HG03095 (cell line): ENCODE data around the gene PCYOX1L.

Experiments used
- ATAC-seq: cut with Tn5 transposase; IDR thresholded peaks from one replicate; pipeline ENCODE4 v1.9.1; 2021; ENCODE audit warnings: moderate library complexity; ENCODE audit not compliant: unreplicated experiment

PCYOX1L gene, protein sequence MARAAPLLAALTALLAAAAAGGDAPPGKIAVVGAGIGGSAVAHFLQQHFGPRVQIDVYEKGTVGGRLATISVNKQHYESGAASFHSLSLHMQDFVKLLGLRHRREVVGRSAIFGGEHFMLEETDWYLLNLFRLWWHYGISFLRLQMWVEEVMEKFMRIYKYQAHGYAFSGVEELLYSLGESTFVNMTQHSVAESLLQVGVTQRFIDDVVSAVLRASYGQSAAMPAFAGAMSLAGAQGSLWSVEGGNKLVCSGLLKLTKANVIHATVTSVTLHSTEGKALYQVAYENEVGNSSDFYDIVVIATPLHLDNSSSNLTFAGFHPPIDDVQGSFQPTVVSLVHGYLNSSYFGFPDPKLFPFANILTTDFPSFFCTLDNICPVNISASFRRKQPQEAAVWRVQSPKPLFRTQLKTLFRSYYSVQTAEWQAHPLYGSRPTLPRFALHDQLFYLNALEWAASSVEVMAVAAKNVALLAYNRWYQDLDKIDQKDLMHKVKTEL

DNA sequence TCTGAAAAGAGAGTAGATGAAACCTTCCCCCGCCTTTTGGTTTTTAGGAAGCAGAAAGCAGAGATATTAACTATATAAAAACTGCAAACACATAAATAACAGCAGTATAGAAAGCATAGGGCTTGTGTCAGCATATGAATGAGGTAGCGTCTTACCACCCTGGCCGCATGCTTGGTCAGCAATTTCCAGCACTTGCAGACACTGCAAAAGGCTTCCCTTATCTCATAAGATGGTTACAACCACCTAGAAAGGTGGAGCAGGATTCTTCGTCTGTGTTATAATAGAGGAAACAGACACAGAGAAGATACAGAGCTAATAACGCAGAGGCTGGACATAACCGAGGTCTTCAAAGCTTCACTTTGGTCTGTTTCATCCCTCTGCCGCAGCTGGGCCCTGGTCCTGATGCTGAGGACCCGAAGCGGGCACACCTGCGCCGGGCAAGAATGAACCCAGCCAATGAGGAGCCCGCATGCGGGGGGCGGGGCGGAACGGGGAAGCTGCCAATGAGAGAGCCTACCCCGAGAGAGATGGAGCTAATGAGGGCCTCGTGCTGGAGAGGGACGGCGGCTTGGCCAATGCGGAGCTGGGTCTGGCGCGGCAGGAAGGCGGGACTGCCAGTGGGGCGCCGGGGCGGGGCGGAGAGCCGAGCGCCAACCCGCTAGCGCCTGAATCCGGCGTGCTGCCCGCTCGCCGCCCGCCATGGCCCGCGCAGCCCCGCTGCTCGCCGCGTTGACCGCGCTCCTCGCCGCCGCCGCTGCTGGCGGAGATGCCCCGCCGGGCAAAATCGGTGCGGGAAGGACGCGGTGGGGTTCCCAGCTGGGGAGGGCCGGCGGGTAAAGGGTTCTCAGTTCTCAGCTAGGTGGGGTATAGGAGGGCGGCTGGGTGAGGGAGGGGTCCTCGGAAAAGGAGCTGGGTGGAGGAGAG is at the start of gene PCYOX1L:
Gene PCYOX1L (plus strand): TSS at position 677 of the 924 bp plus-strand sequence. CDS start 23 bp downstream, at position 700.
- peak; percentile 99 for ATAC-seq

DNA sequence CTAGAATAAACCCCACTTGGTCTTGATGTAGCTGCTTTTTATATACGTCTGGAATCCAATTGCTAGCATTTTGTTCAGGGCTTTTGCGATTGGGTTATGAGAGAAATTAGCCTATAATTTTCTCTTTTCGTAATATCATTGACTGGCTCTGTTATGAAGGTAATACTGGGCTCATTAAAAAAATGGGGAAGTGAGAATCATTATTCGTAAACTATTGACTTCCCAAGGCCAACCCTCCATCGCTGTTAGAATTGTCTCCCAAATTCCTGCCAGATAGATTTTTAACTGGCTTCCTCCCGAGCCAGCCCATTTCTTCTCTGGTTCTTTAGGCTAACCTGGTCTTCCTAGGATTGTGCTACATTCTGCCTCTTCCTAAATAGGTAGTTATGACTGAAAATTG is 48.5 kb upstream of the PCYOX1L start:
- ATAC-seq = no peak

DNA sequence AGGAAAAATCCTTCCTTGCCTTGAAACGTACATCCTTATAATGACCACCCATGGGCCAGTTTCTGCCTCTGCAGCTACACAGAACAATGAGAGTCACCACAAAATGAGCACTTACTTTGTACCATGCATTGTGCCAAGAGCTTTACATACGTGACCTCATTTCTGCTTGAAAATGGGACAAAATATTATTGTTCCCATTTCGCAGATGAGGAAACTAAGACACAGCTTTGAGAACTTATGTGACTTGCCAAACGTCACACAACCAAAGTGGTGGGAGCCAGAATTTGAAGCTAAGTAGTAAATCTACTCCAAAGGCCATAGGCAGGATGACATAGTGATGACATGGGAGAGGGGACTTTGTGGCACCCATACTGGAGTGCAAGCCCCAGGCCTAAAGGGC is 47.4 kb upstream of the PCYOX1L start:
- no peak for ATAC-seq

DNA sequence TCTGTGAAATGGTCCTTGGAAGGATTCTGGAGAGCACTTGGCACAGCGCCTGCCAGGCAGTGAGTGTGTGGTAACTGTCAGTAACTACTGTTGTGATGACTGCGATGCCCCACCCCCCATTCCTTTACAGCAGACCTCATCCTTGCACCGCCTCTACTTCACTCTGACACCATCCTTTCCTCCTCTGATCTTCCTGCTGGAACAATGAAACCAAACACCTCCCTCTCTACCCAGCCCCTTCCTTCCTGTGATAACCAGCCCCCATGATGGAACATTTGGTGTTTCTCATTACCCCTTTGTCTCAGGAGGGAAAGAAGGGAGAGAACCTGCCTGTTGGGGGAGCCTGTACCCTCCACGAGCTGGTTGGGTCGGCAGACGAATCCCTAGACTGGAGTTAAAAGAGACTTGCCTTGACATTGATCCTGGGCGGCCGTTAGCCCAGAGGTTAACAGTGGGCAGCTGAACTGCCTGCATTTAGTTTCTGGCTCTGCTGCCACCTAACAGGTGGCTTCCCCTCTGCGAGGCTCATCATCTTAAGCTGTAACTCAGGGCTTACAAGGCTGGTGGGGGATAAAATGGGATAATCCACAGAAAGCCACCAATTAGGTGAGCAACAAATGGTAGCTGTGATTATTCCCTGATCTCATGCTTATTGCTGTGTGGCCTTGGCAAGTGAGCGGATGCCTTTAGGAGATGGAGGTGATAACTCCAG is 46.7 kb upstream of the PCYOX1L start:
- ATAC-seq = no peak

DNA sequence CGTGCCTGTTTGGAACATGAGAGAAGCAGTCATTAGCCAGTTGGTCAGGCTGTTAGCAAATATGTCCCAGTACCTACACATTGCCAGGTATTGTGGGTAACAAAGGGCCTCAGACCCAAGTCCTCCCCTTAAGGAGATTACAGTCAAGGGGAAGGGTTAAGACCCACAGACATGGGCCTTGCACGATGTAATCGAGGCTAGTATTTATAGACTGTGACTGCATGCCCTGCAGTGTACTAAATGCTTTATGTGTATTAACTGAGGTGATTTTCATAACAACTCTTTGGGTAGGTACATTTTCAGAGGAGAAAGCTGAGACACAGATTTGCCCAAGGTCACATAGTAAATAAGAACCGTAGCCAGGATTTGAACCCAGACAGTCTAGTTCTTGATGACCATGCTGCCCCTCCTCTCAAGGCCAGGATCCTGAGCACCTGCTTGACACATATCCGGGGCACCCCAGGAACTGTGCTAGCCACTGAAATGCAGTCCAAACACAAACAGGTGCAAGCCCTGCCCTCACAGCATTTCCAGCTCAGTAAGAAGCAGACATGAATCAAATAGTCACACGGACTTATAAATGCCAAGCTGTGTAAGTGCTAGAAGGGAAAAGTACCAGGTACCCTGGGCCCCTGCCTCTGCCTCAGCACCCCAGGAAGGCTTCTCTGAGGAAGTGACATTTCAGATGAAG is 44.5 kb upstream of the PCYOX1L start:
- no peak for ATAC-seq

DNA sequence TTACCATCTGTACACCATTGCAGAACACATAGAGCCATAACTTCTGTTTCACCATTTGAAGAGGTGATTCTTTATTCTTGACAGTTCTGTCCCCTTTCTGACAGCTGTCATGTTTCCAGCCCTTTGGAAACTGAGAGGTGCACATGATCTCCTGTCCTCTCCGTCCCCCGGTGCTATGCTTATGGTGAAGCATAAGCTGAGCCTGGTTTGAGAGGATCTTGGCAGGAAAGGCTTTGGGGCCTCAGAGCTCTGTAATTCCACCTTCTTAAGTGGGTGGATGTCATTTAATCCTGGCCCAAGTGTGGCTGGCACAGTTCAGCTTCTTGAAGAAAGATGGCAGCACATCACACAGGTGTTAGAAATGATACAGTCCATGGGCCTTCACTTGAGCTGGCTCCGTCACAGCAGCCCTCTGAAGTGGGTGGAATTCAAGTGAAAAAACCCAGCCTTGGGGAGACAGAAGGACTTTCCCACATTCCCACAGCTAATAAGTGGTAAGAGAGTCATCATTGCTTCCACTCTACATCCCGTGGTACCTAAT is 43.2 kb upstream of the PCYOX1L start:
- no peak for ATAC-seq

DNA sequence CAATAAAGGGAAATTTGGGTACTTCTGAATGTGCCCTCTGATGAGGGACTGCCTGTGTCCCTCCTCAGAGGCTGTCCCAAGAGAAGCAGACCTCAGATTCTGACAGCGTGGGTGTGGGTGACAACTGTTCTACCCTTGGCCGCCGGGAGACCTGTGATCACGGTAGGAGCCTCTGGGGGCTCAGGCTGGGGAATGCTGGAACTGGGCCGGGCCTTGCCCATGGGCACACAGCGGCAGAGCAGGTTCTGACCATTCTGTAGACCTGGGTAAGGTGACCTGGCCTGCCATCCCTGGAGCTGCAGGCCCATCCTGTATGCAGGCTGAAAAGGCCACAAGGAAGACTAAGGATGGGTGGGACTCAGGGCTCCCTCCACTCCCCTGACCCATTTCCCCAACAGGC is 42.1 kb upstream of the PCYOX1L start:
- no peak for ATAC-seq

DNA sequence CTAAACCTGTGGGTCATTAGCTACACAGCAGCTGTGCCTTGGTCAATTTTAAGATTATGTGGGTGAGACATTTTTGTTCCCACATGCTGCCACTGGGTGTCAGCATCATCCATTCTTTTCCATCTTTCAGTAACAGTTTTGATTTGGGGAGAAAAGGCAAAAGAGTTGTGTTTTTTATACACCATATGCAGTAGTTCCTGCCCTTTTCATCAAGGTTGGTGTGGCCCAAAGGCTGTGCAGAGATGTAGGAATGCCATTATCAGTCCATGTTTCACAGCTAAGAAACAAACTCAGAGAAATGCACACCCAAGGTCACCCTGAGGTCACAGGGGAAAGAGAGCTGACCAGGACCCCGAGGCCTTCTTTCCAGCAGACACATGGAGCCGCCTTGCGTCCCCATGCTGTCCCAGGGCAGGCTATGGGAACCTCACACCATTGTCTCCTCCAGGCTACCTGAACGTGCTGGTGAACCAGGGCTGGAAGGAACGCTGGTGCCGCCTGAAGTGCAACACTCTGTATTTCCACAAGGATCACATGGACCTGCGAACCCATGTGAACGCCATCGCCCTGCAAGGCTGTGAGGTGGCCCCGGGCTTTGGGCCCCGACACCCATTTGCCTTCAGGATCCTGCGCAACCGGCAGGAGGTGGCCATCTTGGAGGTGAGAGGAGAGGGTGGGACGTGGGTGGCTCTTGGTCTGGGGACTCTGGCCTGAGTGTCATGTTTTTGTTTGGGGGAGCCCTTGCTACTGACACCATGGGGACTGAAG is 40.4 kb upstream of the PCYOX1L start:
- no peak for ATAC-seq

DNA sequence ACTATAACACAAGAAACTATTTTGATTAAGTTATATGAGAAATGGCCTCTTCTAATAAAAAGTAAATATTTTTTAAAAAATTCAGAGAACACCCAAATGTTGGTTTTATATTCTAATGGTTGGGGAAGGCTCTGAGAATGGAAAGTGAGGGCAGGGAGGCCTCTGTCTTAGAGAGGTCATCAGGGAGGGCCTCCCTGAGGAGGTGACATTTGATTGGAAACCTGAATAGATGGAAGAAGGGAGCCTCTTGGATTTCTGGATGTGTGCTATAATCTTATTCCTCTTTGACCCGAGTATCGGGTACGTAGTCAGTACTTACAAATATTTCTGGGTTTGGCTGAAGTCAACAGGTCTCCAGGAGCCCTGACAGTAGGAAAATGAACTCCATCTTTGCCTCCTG is 38.7 kb upstream of the PCYOX1L start:
- ATAC-seq = no peak

DNA sequence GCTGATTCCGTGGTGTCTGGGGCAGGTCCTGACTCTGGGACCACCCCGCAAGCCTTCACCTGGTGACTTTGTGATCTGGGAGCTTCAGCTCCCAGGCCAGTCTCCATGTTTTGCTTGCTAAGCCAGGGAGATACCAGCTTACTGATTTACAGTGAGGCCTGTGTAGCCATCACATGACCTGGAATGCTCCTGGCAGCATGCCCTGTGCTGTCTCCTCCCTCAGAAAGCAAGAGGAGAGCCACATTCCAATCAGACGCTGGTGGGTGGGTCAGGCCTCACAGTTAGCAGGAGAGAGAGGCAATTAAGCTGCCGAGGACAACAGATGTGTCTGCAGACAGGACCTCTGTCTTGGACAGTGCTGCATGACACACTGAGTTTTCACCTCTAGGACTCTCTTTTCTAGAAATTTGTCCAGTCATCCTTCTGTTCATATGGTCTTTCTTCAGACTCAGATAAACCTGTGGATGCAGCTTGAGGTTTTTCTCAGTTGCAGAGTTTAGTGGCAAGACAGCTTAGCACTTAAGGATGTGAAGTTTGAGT is 37.0 kb upstream of the PCYOX1L start:
- ATAC-seq = no peak

DNA sequence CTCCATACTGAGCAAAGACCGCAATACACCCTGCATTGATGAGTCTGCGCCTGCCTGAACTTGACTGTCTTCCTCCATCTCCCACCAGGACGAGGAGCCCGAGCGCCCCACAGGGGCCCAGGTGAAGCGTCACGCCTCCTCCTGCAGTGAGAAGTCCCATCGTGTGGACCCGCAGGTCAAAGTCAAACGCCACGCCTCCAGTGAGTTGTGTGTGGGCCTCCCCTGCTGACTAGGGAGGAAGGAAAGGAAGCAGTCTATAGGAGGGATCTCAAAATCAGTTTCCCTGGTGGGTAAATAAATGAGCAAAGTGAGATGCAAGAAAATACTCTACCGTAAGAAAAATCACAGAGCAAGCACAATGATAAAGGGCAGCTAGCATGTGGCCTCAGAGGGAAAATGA is 35.3 kb upstream of the PCYOX1L start:
- no peak for ATAC-seq

DNA sequence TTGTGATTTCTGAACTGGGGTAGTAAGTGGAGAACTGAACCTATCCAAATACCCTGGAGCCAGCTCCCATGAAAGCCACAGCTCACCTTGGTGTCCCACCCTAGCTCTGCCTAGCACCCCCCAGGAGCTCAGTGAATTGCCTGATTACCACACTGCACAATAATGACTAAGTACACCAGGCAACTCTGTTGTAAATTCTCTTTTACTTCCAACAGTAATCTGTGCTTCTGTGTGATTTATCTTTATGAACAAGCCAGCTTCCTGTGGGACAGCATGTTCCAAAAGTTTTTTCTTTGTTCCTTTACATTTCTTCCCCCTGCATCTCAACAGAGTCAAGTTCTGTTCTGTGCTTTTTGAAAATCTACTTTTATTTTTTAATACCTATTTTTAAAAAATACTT is 34.6 kb upstream of the PCYOX1L start:
- no peak for ATAC-seq

DNA sequence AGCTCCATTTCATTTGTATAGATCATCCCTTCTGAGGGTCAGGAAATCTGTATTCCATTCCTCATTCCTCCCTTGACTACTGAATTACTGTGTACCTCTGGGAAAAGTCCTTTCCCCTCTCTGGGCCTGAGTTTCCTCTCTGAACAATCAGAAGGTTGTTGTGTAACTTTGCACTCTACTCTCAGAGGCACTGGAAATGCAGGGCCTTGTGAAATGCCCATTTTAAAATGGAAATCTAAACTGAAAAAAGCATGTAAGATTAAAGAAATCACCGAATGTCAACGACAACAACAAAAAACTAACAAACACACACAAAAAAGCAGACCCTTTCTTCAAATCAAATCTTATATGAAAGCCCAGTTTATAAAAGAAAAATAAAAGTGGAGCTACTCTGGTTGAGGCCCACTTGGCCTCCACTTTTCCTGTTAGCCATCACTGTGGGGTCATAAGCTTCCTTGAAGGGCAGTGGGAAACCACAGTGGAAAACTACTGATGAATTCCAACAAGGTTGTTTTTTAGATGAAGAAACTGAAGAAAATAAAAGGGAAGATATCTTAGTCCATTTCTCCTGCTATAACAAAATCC is 34.1 kb upstream of the PCYOX1L start:
- no peak for ATAC-seq

DNA sequence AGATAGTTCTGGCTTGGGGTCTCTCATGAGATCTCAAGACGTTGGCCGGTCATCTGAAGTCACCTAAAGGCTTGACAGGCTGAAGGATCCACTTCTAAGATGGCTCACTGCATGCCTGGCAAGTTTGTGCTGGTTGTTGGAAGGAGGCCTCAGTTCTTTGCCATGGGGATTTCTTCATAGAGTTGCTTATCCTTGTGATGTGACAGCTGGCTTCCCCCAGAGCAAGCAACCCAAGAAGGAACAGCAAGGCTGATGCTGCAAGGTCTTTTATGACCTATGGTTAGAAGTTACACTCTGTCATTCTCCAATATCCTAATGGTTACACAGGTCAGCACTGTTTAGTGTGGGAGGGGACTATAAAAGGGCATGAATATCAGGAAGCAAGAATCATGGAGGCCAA is 33.2 kb upstream of the PCYOX1L start:
- no peak for ATAC-seq

DNA sequence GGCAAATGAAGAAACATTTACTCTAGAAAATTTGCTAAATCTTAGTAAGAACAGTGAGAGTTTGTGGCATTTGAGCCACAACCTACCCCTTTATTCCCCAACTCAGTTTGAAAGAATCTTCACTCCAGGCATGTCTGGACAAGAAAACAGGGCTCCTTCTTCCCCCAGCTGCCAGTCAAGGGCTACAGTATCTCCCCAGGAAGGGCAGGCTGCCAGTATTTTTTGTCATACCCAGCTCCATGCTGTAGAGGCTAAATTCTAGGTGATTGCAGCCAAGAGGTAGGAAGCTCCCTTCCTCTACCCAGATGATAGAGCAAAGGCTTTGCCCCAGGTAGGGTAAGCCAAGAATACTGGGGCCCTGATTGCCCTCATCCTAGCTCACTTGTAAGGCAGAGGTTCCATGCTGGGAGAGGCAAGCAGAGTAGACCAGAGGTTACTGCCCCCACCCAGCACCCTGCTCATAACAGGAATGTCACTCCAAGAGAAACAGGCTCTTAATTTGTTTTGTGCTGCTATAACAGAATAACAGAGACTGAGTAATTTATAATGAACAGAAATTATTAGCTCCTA is 32.6 kb upstream of the PCYOX1L start:
- ATAC-seq = no peak

DNA sequence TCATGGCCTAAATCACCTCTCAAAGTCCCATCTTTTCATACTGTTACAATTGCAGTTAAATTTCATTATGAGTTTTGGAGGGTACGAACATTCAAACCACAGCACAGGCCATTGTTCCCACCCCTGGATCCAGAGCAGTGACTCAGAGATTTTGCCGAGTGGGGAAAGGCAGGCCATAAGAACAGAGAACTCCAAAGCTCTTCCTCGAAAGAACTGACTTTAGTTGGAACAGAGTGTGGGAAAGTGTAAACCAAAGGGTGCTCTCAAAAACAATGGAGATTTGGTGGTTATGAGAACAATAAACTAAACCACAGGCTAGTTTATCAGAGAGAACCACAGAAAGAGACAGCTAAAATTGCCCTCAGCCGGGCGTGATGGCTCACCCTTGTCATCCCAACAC is 32.0 kb upstream of the PCYOX1L start:
- no peak for ATAC-seq

DNA sequence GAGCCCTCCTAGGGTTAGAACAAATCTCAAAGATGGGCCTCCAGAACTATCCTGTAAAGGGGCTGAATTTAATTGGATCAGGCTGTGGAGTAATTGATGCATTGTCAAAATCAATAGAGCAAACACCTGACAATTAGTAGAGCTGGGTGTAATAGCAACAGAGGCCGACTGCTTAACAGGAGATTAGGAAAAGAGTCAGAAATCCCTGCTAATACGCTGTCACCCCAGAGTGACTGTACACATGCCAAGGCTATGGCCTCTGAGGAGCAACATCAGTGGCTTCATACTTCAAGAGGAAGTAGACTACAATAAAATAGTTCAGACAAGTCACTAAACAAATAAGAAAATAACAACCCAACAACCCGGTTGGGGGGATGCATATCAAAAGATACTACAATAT is 31.2 kb upstream of the PCYOX1L start:
- ATAC-seq = no peak

DNA sequence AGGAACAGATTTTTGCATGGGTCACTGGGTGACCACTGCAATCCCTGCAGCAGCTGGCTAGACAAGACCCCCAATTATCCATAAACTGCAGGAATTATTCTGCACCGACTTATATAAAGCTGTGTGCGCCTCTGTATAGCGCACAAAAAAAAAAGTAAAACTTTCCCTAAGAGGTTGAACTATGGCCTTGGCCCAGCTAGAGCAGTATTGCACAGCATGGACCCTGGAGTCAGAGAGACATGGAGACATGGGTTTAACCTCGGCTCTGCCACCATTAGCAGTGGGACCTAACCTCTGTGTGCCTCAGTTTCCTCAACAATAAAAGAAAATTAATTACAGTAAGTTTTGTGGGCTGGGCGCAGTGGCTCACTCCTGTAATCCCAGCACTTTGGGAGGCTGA is 29.7 kb upstream of the PCYOX1L start:
- ATAC-seq = no peak
